Measurements from ENCODE around the gene EXOSC2. TPM values are rescaled to one million over a fixed set of nuclear protein-coding genes. Genes with fewer than 3 reads are reported as not detected.

The EXOSC2 gene
- total RNA-seq, 1 donor from 2014 or later = 15.6 TPM

- H3K9me3 Mint-ChIP-seq (ENCODE audit: low read depth) = no peaks in the 10 kb centered on the region
- no peak overlapping the region for H3K27ac Mint-ChIP-seq (ENCODE audit: unreplicated experiment)
- no peak for DNase-seq (ENCODE audit: low spot score)
- H3K27me3 Mint-ChIP-seq (ENCODE audit: low read depth) = no peaks in the 10 kb centered on the region
- no peak overlapping the region for H3K4me3 Mint-ChIP-seq (ENCODE audit: unreplicated experiment)
- TF ChIP-seq CTCF (IDR thresholded peaks at IDR 0.05) = peak; percentile 56
- peaks cover 31% of the 10 kb centered on the region for H3K4me1 Mint-ChIP-seq (ENCODE audit: low read depth)
- peaks cover 10% of the 10 kb centered on the region for H3K36me3 Mint-ChIP-seq (ENCODE audit: low read depth)
Observed at GRCh38 chr9:130692321-130692720, 1.3 kb upstream of the EXOSC2 start.

- Mint-ChIP-seq H3K27ac (ENCODE audit: unreplicated experiment) (peak overlapping the region; percentile 82), H3K4me1 (ENCODE audit: low read depth) (peaks cover 35% of the 10 kb centered on the region), H3K36me3 (ENCODE audit: low read depth) (peaks cover 14% of the 10 kb centered on the region)
Observed at GRCh38 chr9:130693101-130693425, 517 bp upstream of the EXOSC2 start.

GRCh38 chr9:130694205-130694604, 625 bp downstream of the EXOSC2 start:
- Mint-ChIP-seq H3K4me1 (ENCODE audit: low read depth) (peaks cover 46% of the 10 kb centered on the region), H3K36me3 (ENCODE audit: low read depth) (peaks cover 20% of the 10 kb centered on the region), H3K9me3 (ENCODE audit: low read depth) (no peaks in the 10 kb centered on the region), H3K27me3 (ENCODE audit: low read depth) (no peaks in the 10 kb centered on the region), H3K27ac (ENCODE audit: unreplicated experiment) (peak overlapping the region; percentile 87), H3K4me3 (ENCODE audit: unreplicated experiment) (peak overlapping the region; percentile 92)
- no peak for DNase-seq (ENCODE audit: low spot score)
- TF ChIP-seq CTCF (IDR thresholded peaks at IDR 0.05) = no peak

More at GRCh38 chr9:130693101-130693425, 517 bp upstream of the EXOSC2 start:
- peak overlapping the region; percentile 92 for H3K4me3 Mint-ChIP-seq (ENCODE audit: unreplicated experiment)
- H3K9me3 Mint-ChIP-seq (ENCODE audit: low read depth) = no peaks in the 10 kb centered on the region
- no peaks in the 10 kb centered on the region for H3K27me3 Mint-ChIP-seq (ENCODE audit: low read depth)
- TF ChIP-seq CTCF (IDR thresholded peaks at IDR 0.05) = no peak
- DNase-seq (ENCODE audit: low spot score) = no peak

GRCh38 chr9:130696139-130696650, 2.6 kb downstream of the EXOSC2 start:
- no peak for DNase-seq (ENCODE audit: low spot score)
- Mint-ChIP-seq H3K9me3 (ENCODE audit: low read depth) (no peaks in the 10 kb centered on the region), H3K4me1 (ENCODE audit: low read depth) (peaks cover 51% of the 10 kb centered on the region), H3K4me3 (ENCODE audit: unreplicated experiment) (no peak overlapping the region), H3K27me3 (ENCODE audit: low read depth) (no peaks in the 10 kb centered on the region), H3K36me3 (ENCODE audit: low read depth) (peaks cover 20% of the 10 kb centered on the region), H3K27ac (ENCODE audit: unreplicated experiment) (no peak overlapping the region)
- TF ChIP-seq CTCF (IDR thresholded peaks at IDR 0.05) = no peak

- H3K36me3 Mint-ChIP-seq (ENCODE audit: low read depth) = peaks cover 22% of the 10 kb centered on the region
- H3K9me3 Mint-ChIP-seq (ENCODE audit: low read depth) = no peaks in the 10 kb centered on the region
- no peak for DNase-seq (ENCODE audit: low spot score)
- peaks cover 57% of the 10 kb centered on the region for H3K4me1 Mint-ChIP-seq (ENCODE audit: low read depth)
- no peak overlapping the region for H3K4me3 Mint-ChIP-seq (ENCODE audit: unreplicated experiment)
- no peak for TF ChIP-seq CTCF (IDR thresholded peaks at IDR 0.05)
- H3K27me3 Mint-ChIP-seq (ENCODE audit: low read depth) = no peaks in the 10 kb centered on the region
- H3K27ac Mint-ChIP-seq (ENCODE audit: unreplicated experiment) = no peak overlapping the region
Observed at GRCh38 chr9:130696996-130697395, 3.4 kb downstream of the EXOSC2 start.
